HG02588 (cell line): Measurements from ENCODE around the gene AKR7A2.
"Not testable (repeated sequence)": the region's sequence is repeated elsewhere in the genome, so short reads cannot be mapped to it uniquely, and the experiment has no call there.

Source experiments
- ATAC-seq: cut with Tn5 transposase; IDR thresholded peaks from one replicate; pipeline ENCODE4 v1.9.1; 2021; ENCODE audit warnings: mild to moderate bottlenecking, moderate library complexity; ENCODE audit not compliant: unreplicated experiment

The AKR7A2 gene

GRCh38 chr1:19307794-19308508 lies 4.0 kb downstream of the AKR7A2 start:
- ATAC-seq = no peak

GRCh38 chr1:19306941-19307340 lies 5.0 kb downstream of the AKR7A2 start:
- ATAC-seq = no peak

- ATAC-seq = no peak
Measured at GRCh38 chr1:19305880-19306279, 6.1 kb downstream of the AKR7A2 start.

GRCh38 chr1:19304081-19304480 lies 7.9 kb downstream of the AKR7A2 start:
- ATAC-seq = not testable (repeated sequence)

- ATAC-seq = no peak
Measured at GRCh38 chr1:19300211-19300610, 11.7 kb downstream of the AKR7A2 start.

GRCh38 chr1:19294638-19295037 lies 17.3 kb downstream of the AKR7A2 start:
- ATAC-seq = no peak

- no peak for ATAC-seq
Measured at GRCh38 chr1:19289244-19289643, 22.7 kb downstream of the AKR7A2 start.

- ATAC-seq = not testable (repeated sequence)
Measured at GRCh38 chr1:19288324-19289241, 23.4 kb downstream of the AKR7A2 start, which contains the start of gene AKR7A3. Gene AKR7A3 (minus strand): TSS chr1:19288770. CDS start chr1:19288709, 61 bp downstream.

- no peak for ATAC-seq
Measured at GRCh38 chr1:19287436-19288185, 24.3 kb downstream of the AKR7A2 start.

- not testable (repeated sequence) for ATAC-seq
Measured at GRCh38 chr1:19285807-19286206, 26.1 kb downstream of the AKR7A2 start.

- ATAC-seq = not testable (repeated sequence)
Measured at GRCh38 chr1:19285366-19285765, 26.6 kb downstream of the AKR7A2 start.

GRCh38 chr1:19284881-19285280 lies 27.1 kb downstream of the AKR7A2 start:
- no peak for ATAC-seq

GRCh38 chr1:19283891-19284290 lies 28.1 kb downstream of the AKR7A2 start:
- ATAC-seq = no peak

GRCh38 chr1:19274636-19275035 lies 37.3 kb downstream of the AKR7A2 start:
- ATAC-seq = no peak

- not testable (repeated sequence) for ATAC-seq
Measured at GRCh38 chr1:19273844-19274531, 38.0 kb downstream of the AKR7A2 start.

GRCh38 chr1:19273106-19273843 lies 38.7 kb downstream of the AKR7A2 start:
- no peak for ATAC-seq

- no peak for ATAC-seq
Measured at GRCh38 chr1:19272064-19272463, 39.9 kb downstream of the AKR7A2 start.

- not testable (repeated sequence) for ATAC-seq
Measured at GRCh38 chr1:19270343-19270730, 41.6 kb downstream of the AKR7A2 start.

- ATAC-seq = not testable (repeated sequence)
Measured at GRCh38 chr1:19269427-19270342, 42.3 kb downstream of the AKR7A2 start.
